ENCODE results near the gene ISL2. TPM values are rescaled to one million over a fixed set of nuclear protein-coding genes. Genes with fewer than 3 reads are reported as not detected.
A peak's percentile ranks its signal among the peaks of the same experiment; 100 is the strongest.

Gene ISL2
- total and polyA plus RNA-seq, 2 of the 13 experiments (the other 11 are each of a cell fraction or from before 2014, with no cell fraction given), result 4.3 to 5.1 TPM

DNA sequence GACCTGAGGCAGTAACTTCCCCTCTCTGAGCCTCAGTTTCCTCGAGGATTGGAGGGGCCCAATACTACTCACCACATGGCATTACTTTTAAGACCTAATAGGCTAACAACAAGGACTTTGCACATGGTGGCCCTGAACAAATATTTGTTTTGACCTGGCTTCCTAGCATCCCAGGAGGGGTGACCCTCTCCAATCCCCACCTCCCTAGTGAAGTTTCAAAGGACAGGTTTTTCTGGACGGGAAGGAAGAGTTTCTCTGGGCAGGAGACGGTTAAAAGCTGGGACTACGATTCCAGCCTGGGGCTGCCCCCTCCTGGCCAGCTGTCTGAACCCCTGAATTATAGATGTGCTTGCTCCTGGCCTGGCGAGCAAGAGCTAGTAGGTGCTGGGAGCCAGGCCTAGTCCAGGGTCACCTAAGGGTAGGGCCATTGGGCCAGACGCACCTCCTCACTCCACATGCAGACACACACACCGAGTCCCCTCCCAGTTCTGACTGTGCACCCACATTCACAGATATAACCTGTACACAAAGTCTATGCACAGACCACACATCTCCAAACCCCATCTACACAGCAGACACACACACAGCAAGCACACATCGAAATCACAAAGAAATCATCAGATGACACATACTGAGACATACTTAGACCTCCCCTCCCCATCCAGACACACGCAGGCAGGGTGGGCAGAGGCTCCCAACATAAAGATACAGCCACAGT is 2.7 kb upstream of the ISL2 start (continued):
- TF ChIP-seq CC2D1A (CRISPR knock-in tag; IDR thresholded peaks at IDR 0.05), result no peak
- TF ChIP-seq ZNF333 (CRISPR knock-in tag; IDR thresholded peaks at IDR 0.05; ENCODE audit: borderline replicate concordance), result no peak
- no peak for TF ChIP-seq ZNF335 (CRISPR knock-in tag; IDR thresholded peaks at IDR 0.05)
- TF ChIP-seq, protein P1, sequence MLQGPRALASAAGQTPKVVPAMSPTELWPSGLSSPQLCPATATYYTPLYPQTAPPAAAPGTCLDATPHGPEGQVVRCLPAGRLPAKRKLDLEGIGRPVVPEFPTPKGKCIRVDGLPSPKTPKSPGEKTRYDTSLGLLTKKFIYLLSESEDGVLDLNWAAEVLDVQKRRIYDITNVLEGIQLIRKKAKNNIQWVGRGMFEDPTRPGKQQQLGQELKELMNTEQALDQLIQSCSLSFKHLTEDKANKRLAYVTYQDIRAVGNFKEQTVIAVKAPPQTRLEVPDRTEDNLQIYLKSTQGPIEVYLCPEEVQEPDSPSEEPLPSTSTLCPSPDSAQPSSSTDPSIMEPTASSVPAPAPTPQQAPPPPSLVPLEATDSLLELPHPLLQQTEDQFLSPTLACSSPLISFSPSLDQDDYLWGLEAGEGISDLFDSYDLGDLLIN (CRISPR knock-in tag; IDR thresholded peaks at IDR 0.05; ENCODE audit: borderline replicate concordance), result no peak
- no peak for TF ChIP-seq MEIS1 (CRISPR knock-in tag; IDR thresholded peaks at IDR 0.05; ENCODE audit: borderline replicate concordance)
- no peak for TF ChIP-seq ZNF260 (CRISPR knock-in tag; IDR thresholded peaks at IDR 0.05; ENCODE audit: borderline replicate concordance, low read depth)
- TF ChIP-seq GATAD2A (CRISPR knock-in tag; IDR thresholded peaks at IDR 0.05), result peak; percentile 85
- TF ChIP-seq STAG1 (CRISPR knock-in tag; IDR thresholded peaks at IDR 0.05), result peak; percentile 71

DNA sequence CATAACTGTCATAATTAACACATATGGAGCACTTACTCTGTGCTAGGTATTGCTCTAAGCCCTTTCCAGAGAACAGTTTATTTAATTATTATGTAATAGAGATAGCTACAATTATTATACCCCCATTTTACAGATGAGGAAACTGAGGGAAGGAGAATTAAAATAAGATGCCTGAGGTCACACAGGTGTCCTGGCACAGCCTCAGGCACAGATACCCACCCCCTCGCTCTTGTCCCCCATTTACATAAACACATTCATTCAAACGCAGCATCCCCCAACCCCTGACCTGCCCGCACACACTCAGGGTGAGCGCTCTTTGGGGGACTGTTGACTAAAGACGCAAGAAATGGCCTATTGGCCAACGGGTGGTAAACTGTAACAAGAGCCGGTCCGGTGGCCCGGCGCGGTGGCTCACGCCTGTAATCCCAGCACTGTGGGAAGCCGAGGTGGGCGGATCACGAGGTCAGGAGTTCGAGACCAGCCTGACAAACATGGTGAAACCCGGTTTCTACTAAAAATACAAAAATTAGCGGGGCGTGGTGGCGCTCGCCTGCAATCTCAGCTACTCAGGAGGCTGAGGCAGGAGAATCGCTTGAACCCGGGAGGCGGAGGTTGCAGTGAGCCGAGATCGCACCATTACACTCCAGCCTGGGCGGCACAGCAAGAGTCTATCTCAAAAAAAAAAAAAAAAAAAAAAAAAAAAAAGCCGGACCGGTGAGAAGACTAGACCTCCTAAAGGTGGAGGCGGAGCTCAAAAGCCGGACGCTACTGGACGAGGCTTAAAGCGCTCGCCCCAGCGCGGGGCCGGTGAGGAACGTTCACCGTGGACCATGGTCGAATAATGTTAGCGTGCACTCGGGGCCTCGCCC is 1.9 kb upstream of the ISL2 start:
- Histone ChIP-seq H3K4me1 (ENCODE audit: insufficient read depth, low read length) (peaks cover 53% of the 10 kb centered on the region), H3K36me3 (replicated peaks in 1 of 2; ENCODE audit: control insufficient read depth in 1 of 2, insufficient read depth in 2 of 2, low read length in 2 of 2) (no peaks in the 10 kb centered on the region), H3K79me2 (ENCODE audit: insufficient read depth, low read length) (peaks cover 30% of the 10 kb centered on the region), H3K27me3 (ENCODE audit: control insufficient read depth in 1 of 2, insufficient read depth in 2 of 2, low read length in 2 of 2) (no peaks in the 10 kb centered on the region; a peak in 3 of 5 replicates), H3K4me3 (replicated peaks in 1 of 3; ENCODE audit: insufficient read depth in 1 of 3, low read depth in 2 of 3, low read length in 3 of 3) (peak overlapping the region; percentile 2 to 77 (median 23); a peak in 4 of 6 replicates), H3K27ac (ENCODE audit: extremely low read length, insufficient read depth, low read length) (peak overlapping the region; percentile 35), H3K9me3 (ENCODE audit: low read length) (no peaks in the 10 kb centered on the region), H4K20me1 (ENCODE audit: insufficient read depth, low read length) (peaks cover 8% of the 10 kb centered on the region; the same call in 1 of the 2 replicates), H3K9ac (ENCODE audit: insufficient read depth, low read depth, low read length) (peak overlapping the region; percentile 89), H3K4me2 (ENCODE audit: low read depth, low read length) (peak overlapping the region; percentile 97), H2AFZ (ENCODE audit: low read length) (no peak overlapping the region)
- intact Hi-C loops (cut with micrococcal nuclease; ENCODE audit: unreplicated experiment), result loop anchor here (5.0 to 10.0 kb wide), 5 partner anchors 32 to 533 kb away; no protein-coding TSS in a partner anchor
- CTCF ChIA-PET (ENCODE audit: low intra/inter-chr PET ratio, low total read pairs), result interaction anchor here (1.2 kb wide), 1 partner anchor 144 kb away, joined by 4 read pairs; no protein-coding TSS in a partner anchor
- FAIRE-seq (no peak), ATAC-seq (no peak), DNase-seq (ENCODE audit: low spot score) (no peak)
- 85% methylated on average over 43 of the region's 44 CpGs for WGBS (ENCODE audit: low lambda C conversion rate)
- POLR2A ChIA-PET, result interaction anchor here (0.9 to 5.5 kb wide), 8 partner anchors 11 to 149 kb away, joined by 3 to 132 read pairs (median 4); partner anchors contain the start of gene ETFA
- no TSS peak for BruUV-seq (replicated peaks)
- in situ Hi-C loops (cut with HindIII; ENCODE audit: extremely low pct_ligation_motif_present, low pct_unique_long_range_greater_than_20kb), result loop anchor here (5.0 kb wide), 2 partner anchors 97 to 142 kb away; no protein-coding TSS in a partner anchor
- TF ChIP-seq, protein P2, sequence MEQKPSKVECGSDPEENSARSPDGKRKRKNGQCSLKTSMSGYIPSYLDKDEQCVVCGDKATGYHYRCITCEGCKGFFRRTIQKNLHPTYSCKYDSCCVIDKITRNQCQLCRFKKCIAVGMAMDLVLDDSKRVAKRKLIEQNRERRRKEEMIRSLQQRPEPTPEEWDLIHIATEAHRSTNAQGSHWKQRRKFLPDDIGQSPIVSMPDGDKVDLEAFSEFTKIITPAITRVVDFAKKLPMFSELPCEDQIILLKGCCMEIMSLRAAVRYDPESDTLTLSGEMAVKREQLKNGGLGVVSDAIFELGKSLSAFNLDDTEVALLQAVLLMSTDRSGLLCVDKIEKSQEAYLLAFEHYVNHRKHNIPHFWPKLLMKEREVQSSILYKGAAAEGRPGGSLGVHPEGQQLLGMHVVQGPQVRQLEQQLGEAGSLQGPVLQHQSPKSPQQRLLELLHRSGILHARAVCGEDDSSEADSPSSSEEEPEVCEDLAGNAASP (CRISPR knock-in tag; IDR thresholded peaks at IDR 0.05; ENCODE audit: borderline replicate concordance), result no peak
- TF ChIP-seq ZNF652 (CRISPR knock-in tag; IDR thresholded peaks at IDR 0.05; ENCODE audit: borderline replicate concordance, low read depth), result no peak
- TF ChIP-seq ZMYM2 (CRISPR knock-in tag; IDR thresholded peaks at IDR 0.05), result no peak
- peak; percentile 93 for TF ChIP-seq ZNF629 (CRISPR knock-in tag; conservative IDR thresholded peaks at IDR 0.05)
- TF ChIP-seq ISX (CRISPR knock-in tag; conservative IDR thresholded peaks at IDR 0.05), result no peak
- TF ChIP-seq KLF11 (CRISPR knock-in tag; IDR thresholded peaks at IDR 0.05), result no peak
- 0 out of 2 replicates have a peak, but pooled peaks have one; percentile 19 for TF ChIP-seq KDM1A (CRISPR knock-in tag; IDR thresholded peaks at IDR 0.05)
- TF ChIP-seq GABPB1 (CRISPR knock-in tag; IDR thresholded peaks at IDR 0.05), result no peak
- TF ChIP-seq ZNF7 (CRISPR knock-in tag; IDR thresholded peaks at IDR 0.05), result no peak
- no peak for TF ChIP-seq ZNF891 (CRISPR knock-in tag; IDR thresholded peaks at IDR 0.05)
- 0 out of 2 replicates have a peak, but pooled peaks have one; percentile 15 for TF ChIP-seq ZNF543 (CRISPR knock-in tag; IDR thresholded peaks at IDR 0.05)
- TF ChIP-seq ZNF468 (CRISPR knock-in tag; IDR thresholded peaks at IDR 0.05), result no peak
- no peak for TF ChIP-seq WIZ (CRISPR knock-in tag; IDR thresholded peaks at IDR 0.05)
